Esophagus (tissue), 2 donors: ENCODE measurements around the gene CCDC174. TPM values are rescaled to one million over a fixed set of nuclear protein-coding genes. Genes with fewer than 3 reads are reported as not detected.

ENCODE experiments used
- H3K27ac ChIP-seq, 2 donors: one replicate each; pipeline ENCODE4 v1.5.1; 2013; ENCODE audit warnings: low read depth in 2 of 2, mild to moderate bottlenecking in 2 of 2, inconsistent platforms in 1 of 2, low read length in 1 of 2, moderate library complexity in 1 of 2
- H3K27me3 ChIP-seq, 2 donors: one replicate each; pipeline ENCODE4 v1.6.1; 2013; ENCODE audit warnings: low read length in 2 of 2, control low read depth in 1 of 2, mild to moderate bottlenecking in 1 of 2; ENCODE audit not compliant: insufficient read depth in 2 of 2, control insufficient read depth in 1 of 2
- H3K36me3 ChIP-seq, 2 donors: one replicate each; pipeline ENCODE4 v1.6.1; 2013; ENCODE audit warnings: low read length in 1 of 2; ENCODE audit not compliant: control insufficient read depth in 2 of 2, insufficient read depth in 2 of 2
- H3K4me1 ChIP-seq, 2 donors: one replicate each; pipeline ENCODE4 v1.6.1; 2013; ENCODE audit warnings: low read length in 1 of 2; ENCODE audit not compliant: control insufficient read depth in 2 of 2, insufficient read depth in 2 of 2
- H3K4me3 ChIP-seq, 2 donors: one replicate each; pipeline ENCODE4 v1.5.1; 2013; ENCODE audit warnings: low read length in 2 of 2, mild to moderate bottlenecking in 2 of 2, low read depth in 1 of 2, moderate library complexity in 1 of 2
- H3K9me3 ChIP-seq, 2 donors: one replicate each; pipeline ENCODE4 v1.6.1; 2013; ENCODE audit warnings: mild to moderate bottlenecking in 2 of 2, low read depth in 1 of 2, low read length in 1 of 2, moderate library complexity in 1 of 2; ENCODE audit not compliant: control insufficient read depth in 2 of 2, insufficient read depth in 1 of 2
- WGBS, 2 donors: extraction: QIAGEN DNeasy Blood & Tissue Kit; methylation state at CpG; one replicate each; pipeline ENCODE4 v1.1.7; 2013; 5-methylcytosine and 5-hydroxymethylcytosine counted together
- polyA plus RNA-seq, 2 donors: library from polyadenylated mRNA; stranded (reverse); fragments of 200-250 nt; gene quantifications; one replicate each; pipeline ENCODE4 v1.2.3, GENCODE V29; 2013
- donor health status: healthy with polysubstance abuse.
- donor health status: Bipolar disorder and iron deficiency.

Gene CCDC174
- polyA plus RNA-seq, 2 donors, result 10.4 to 11.1 TPM

DNA sequence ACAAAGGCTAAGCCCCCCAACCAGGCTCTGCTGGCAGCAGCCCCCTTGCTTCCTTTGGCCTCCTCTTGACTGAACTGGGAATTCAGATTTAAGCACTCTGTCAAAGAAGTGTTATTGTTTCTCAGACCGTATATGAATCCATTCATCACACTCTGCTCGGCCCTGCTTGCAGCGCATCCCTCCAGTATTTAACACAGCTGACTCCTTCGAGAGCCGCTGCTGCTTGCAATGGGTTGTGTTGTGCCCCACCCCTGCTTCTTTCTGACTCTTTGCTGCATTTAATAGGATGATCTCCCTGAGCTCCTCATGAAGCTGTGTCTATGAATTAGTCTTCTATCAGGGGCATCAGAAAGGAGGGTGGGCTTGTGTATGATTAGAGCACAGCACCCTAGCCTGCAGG, 54.5 kb downstream of the CCDC174 start:
- Histone ChIP-seq H3K4me3 (no peak overlapping the region), H3K4me1 (no peaks in the 10 kb centered on the region), H3K27me3 (no peaks in the 10 kb centered on the region), H3K27ac (no peak overlapping the region), H3K9me3 (no peaks in the 10 kb centered on the region), H3K36me3 (no peaks in the 10 kb centered on the region)
- 83 to 84% methylated on average over 5 of the region's 5 CpGs for WGBS, 2 donors

DNA sequence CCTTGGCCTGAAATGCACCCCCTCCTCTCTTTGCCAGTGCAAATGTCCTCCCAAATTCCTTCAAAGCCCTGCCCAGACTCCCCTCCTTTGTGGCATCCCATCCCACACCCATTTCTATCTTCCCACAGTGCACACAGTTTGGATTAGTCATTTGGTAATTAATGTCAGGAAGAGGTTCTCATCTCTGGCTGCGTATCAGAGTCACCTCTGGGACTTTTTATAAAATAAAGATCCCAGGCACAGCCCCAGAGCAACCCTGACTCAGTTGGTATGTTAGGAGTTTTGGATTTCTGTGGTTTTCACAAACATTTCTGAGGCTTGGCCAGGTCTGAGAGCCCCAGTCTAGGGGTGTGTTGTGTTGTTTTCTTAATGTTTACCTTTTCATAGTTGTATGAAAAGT, 65.0 kb downstream of the CCDC174 start:
- Histone ChIP-seq H3K9me3 (no peaks in the 10 kb centered on the region), H3K27ac (no peak overlapping the region), H3K4me3 (no peak overlapping the region), H3K36me3 (no peaks in the 10 kb centered on the region), H3K4me1 (no peaks in the 10 kb centered on the region), H3K27me3 (no peaks in the 10 kb centered on the region)
- 41 to 60% methylated on average over 1 of the region's 1 CpG for WGBS, 2 donors

DNA sequence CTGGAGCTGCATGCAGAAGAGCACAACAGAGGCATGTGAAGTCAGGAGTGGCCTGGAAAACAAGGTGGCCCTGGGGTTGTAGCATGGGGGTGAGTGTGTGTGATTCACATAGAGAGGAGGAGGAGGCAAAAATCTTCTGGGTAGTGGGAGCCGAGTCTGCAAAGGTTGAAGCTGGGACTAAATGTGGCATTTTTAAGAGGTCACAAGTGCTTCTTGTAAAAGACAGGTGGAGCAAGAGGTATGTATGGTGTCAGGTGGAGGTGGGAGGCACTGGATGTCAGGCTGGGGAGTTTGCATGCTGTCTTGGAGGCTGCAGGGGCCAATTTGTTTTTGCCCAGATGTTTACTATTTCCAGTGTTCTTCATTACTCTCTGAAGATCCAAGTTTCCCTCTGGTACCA, 65.7 kb downstream of the CCDC174 start:
- H3K27ac ChIP-seq, result no peak overlapping the region
- 74 to 89% methylated on average over 1 of the region's 1 CpG for WGBS, 2 donors
- no peak overlapping the region for H3K4me3 ChIP-seq
- no peaks in the 10 kb centered on the region for H3K9me3 ChIP-seq
- H3K4me1 ChIP-seq, result no peaks in the 10 kb centered on the region
- no peaks in the 10 kb centered on the region for H3K27me3 ChIP-seq
- no peaks in the 10 kb centered on the region for H3K36me3 ChIP-seq

DNA sequence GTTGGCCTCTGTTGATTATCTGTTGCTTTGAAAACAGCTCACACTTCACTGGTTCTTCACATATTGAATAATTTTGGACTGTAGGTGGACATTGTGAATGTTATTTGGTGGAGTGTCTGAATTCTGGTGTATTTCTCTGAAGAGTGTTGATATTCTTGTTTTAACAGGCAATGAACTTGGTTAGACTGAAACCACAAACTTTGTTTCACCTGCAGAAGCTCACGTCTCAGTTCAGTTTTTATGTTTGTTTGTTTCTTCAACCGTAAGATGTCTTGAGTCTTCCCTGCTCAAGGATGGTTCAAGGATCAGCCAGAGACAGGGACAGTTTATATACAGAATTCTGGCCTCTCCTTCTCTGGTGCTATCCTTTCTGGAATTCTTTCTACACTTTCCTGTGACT, 67.0 kb downstream of the CCDC174 start:
- Histone ChIP-seq H3K4me1 (no peaks in the 10 kb centered on the region), H3K9me3 (no peaks in the 10 kb centered on the region), H3K36me3 (no peaks in the 10 kb centered on the region), H3K27ac (no peak overlapping the region), H3K4me3 (no peak overlapping the region), H3K27me3 (no peaks in the 10 kb centered on the region)
- WGBS, 2 donors, result 87 to 89% methylated on average over 2 of the region's 2 CpGs

DNA sequence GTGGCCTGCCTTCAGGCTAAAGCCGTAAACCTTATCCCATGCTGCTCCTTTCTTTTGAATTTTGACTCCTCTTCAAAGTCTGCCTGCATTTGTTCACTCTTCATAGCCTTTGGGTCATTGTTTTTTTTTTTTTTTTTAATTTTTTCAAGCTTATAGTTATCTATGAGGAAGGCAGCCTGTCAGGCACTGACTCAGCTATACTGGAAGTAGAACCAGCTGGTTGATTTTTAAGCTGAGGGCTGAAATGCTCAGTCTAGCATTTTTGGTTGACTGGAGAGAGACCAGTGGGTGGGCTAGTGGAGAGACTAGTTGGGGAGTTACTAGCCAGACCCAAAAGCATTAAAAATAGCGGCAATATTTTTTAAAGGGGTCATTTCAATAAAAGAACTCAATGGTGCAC, 67.4 kb downstream of the CCDC174 start:
- Histone ChIP-seq H3K9me3 (no peaks in the 10 kb centered on the region), H3K27me3 (no peaks in the 10 kb centered on the region), H3K4me3 (no peak overlapping the region), H3K27ac (no peak overlapping the region), H3K4me1 (no peaks in the 10 kb centered on the region), H3K36me3 (no peaks in the 10 kb centered on the region)
- WGBS, 2 donors, result 93 to 94% methylated on average over 2 of the region's 2 CpGs

DNA sequence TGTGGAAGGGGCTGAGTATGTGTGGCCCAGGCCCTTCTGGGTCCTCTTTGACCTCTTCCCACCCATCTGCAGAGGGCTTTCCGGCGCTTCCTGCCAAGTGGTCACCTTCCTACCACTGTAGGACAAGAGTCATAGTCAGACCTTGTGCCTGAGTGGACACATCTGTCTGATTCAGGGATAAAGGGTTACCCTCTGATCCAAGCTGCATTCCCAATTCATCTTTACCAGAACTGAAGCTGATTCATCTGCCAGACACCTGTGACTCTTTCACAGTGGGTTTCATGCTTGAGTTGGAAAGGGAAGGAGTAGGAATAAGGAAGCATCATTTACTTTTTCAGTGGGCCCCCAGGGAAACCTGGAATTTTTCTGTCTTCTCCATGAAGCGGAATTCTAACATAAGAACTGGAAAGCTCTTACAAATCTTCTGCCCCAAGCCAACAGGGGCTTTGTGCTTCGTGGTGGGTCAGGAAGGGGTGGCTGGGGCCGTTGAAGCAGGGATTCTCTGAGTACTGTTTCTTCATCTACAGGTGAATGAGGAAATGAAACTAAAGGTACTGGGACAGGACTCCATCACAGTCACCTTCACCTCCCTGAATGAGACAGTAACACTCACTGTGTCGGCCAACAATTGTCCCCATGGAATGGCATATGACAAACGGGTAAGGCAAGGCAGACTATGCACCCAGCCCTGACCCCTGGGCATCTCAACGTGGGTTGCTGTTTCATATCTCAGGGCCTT, 69.7 kb downstream of the CCDC174 start:
- 82 to 83% methylated on average over 8 of the region's 8 CpGs for whole genome bisulfite sequencing, 2 donors
- Histone ChIP-seq H3K9me3 (no peaks in the 10 kb centered on the region), H3K4me3 (no peak overlapping the region), H3K36me3 (no peaks in the 10 kb centered on the region), H3K4me1 (no peaks in the 10 kb centered on the region), H3K27me3 (no peaks in the 10 kb centered on the region), H3K27ac (no peak overlapping the region)

Other genes with a start within 250 kb of the CCDC174 start
- 1 to 10 TPM; 2.5 to 3.8 TPM for gene SLC6A6, start 249.2 kb upstream of the CCDC174 start, polyA plus RNA-seq
- under 1 TPM; 0.39 to 0.81 TPM for gene GRIP2, start 111.4 kb upstream of the CCDC174 start, polyA plus RNA-seq
- not detected for gene C3orf20, start 23.4 kb downstream of the CCDC174 start, polyA plus RNA-seq
- 1 to 10 TPM; 1.7 TPM for gene FGD5, start 167.2 kb downstream of the CCDC174 start, polyA plus RNA-seq